GM18511 (cell line): ENCODE data around the gene PLCD3.

Source experiments
- ATAC-seq: cut with Tn5 transposase; IDR thresholded peaks from one replicate; pipeline ENCODE4 v1.9.1; 2021; ENCODE audit warnings: mild to moderate bottlenecking, moderate library complexity; ENCODE audit not compliant: unreplicated experiment

Gene PLCD3

GRCh38 chr17:45119964-45120363, 12.4 kb downstream of the PLCD3 start:
- ATAC-seq = no peak

GRCh38 chr17:45118691-45119090, 13.6 kb downstream of the PLCD3 start:
- ATAC-seq = no peak

GRCh38 chr17:45117848-45118646, 14.3 kb downstream of the PLCD3 start:
- no peak for ATAC-seq

GRCh38 chr17:45117334-45117733, 15.0 kb downstream of the PLCD3 start:
- no peak for ATAC-seq

GRCh38 chr17:45116434-45117016, 15.8 kb downstream of the PLCD3 start:
- no peak for ATAC-seq

- ATAC-seq = no peak
Observed at GRCh38 chr17:45115871-45116270, 16.4 kb downstream of the PLCD3 start.

- ATAC-seq = no peak
Observed at GRCh38 chr17:45115015-45115625, 17.2 kb downstream of the PLCD3 start.

- no peak for ATAC-seq
Observed at GRCh38 chr17:45114117-45114932, 18.0 kb downstream of the PLCD3 start.

GRCh38 chr17:45113424-45113754, 18.9 kb downstream of the PLCD3 start:
- no peak for ATAC-seq

- ATAC-seq = no peak
Observed at GRCh38 chr17:45112559-45113423, 19.5 kb downstream of the PLCD3 start.

- no peak for ATAC-seq
Observed at GRCh38 chr17:45111850-45112249, 20.5 kb downstream of the PLCD3 start.

- no peak for ATAC-seq
Observed at GRCh38 chr17:45110676-45111611, 21.4 kb downstream of the PLCD3 start.

GRCh38 chr17:45108595-45109521, 23.5 kb downstream of the PLCD3 start:
- no peak for ATAC-seq

- ATAC-seq = no peak
Observed at GRCh38 chr17:45108051-45108450, 24.3 kb downstream of the PLCD3 start.

GRCh38 chr17:45107293-45108010, 24.9 kb downstream of the PLCD3 start:
- ATAC-seq = no peak

GRCh38 chr17:45106582-45106981, 25.7 kb downstream of the PLCD3 start:
- no peak for ATAC-seq

- no peak for ATAC-seq
Observed at GRCh38 chr17:45106096-45106495, 26.2 kb downstream of the PLCD3 start.
